Measurements from ENCODE around the gene RANBP9.

RANBP9 gene

GRCh38 chr6:13711733-13712598, at the start of gene RANBP9:
RANBP9 (minus strand) TSS chr6:13711835; CDS start chr6:13711505, 330 bp downstream.
- DNase-seq (ENCODE audit: low spot score) = peak; percentile 94

GRCh38 chr6:13760307-13761304, 49.0 kb upstream of the RANBP9 start:
- no peak for DNase-seq (ENCODE audit: low spot score)

GRCh38 chr6:13759025-13759424, 47.4 kb upstream of the RANBP9 start:
- DNase-seq (ENCODE audit: low spot score) = no peak

GRCh38 chr6:13754644-13755043, 43.0 kb upstream of the RANBP9 start:
- DNase-seq (ENCODE audit: low spot score) = no peak

- DNase-seq (ENCODE audit: low spot score) = no peak
These were observed 32.1 kb upstream of the RANBP9 start for GRCh38 chr6:13743736-13744127.

GRCh38 chr6:13742961-13743735, 31.5 kb upstream of the RANBP9 start:
- DNase-seq (ENCODE audit: low spot score) = no peak

- no peak for DNase-seq (ENCODE audit: low spot score)
These were observed 29.7 kb upstream of the RANBP9 start for GRCh38 chr6:13741365-13741764.

GRCh38 chr6:13735031-13735430, 23.4 kb upstream of the RANBP9 start:
- DNase-seq (ENCODE audit: low spot score) = no peak

- DNase-seq (ENCODE audit: low spot score) = no peak
These were observed 21.7 kb upstream of the RANBP9 start for GRCh38 chr6:13733178-13733887.

- DNase-seq (ENCODE audit: low spot score) = no peak
These were observed 19.1 kb upstream of the RANBP9 start for GRCh38 chr6:13730704-13731103.

GRCh38 chr6:13729891-13730290, 18.3 kb upstream of the RANBP9 start:
- no peak for DNase-seq (ENCODE audit: low spot score)

- DNase-seq (ENCODE audit: low spot score) = no peak
These were observed 13.9 kb upstream of the RANBP9 start for GRCh38 chr6:13725570-13725969.

- no peak for DNase-seq (ENCODE audit: low spot score)
These were observed 13.4 kb upstream of the RANBP9 start for GRCh38 chr6:13725052-13725451.

GRCh38 chr6:13724182-13724581, 12.5 kb upstream of the RANBP9 start:
- DNase-seq (ENCODE audit: low spot score) = no peak

GRCh38 chr6:13722880-13723279, 11.2 kb upstream of the RANBP9 start:
- DNase-seq (ENCODE audit: low spot score) = no peak

GRCh38 chr6:13718123-13718458, 6.5 kb upstream of the RANBP9 start:
- no peak for DNase-seq (ENCODE audit: low spot score)

GRCh38 chr6:13716955-13717295, 5.3 kb upstream of the RANBP9 start:
- DNase-seq (ENCODE audit: low spot score) = no peak

- DNase-seq (ENCODE audit: low spot score) = no peak
These were observed 4.8 kb upstream of the RANBP9 start for GRCh38 chr6:13716225-13716954.

GRCh38 chr6:13715444-13715883, 3.8 kb upstream of the RANBP9 start:
- no peak for DNase-seq (ENCODE audit: low spot score)

GRCh38 chr6:13712599-13712898, 914 bp upstream of the RANBP9 start:
- no peak for DNase-seq (ENCODE audit: low spot score)

- DNase-seq (ENCODE audit: low spot score) = no peak
These were observed 307 bp downstream of the RANBP9 start for GRCh38 chr6:13711324-13711732.
